Posterior vena cava (tissue), 2 donors: ENCODE measurements around the gene PLEKHJ1. TPM values are rescaled to one million over a fixed set of nuclear protein-coding genes. Genes with fewer than 3 reads are reported as not detected.

ENCODE experiments used
- DNase-seq: peaks from one replicate; pipeline ENCODE4 v3.0.0-alpha.2; 2020; ENCODE audit warnings: low spot score
- intact Hi-C, 2 donors: fragments of 100-400 bp; cut with DNase I; formaldehyde crosslinking; loops; one replicate each; pipeline versions ENCODE4 v1.14.1 to v1.14.2; 2022 to 2023
- total RNA-seq, 2 donors: library from RNA; stranded (reverse); fragmentation: NEBNext Ultra II Directional; extraction: Animal tissue kit (Norgen Biotek cat#: 25700); gene quantifications; one replicate each; pipeline ENCODE4 v1.2.1, GENCODE V29; 2021
- donor health status: DM: yes; HTN: yes; CAD: no.
- donor health status: DM: yes; HTN: yes; CAD: no.

Gene PLEKHJ1
- total RNA-seq, 2 donors from 2014 or later, result 24.3 to 27.6 TPM

DNA sequence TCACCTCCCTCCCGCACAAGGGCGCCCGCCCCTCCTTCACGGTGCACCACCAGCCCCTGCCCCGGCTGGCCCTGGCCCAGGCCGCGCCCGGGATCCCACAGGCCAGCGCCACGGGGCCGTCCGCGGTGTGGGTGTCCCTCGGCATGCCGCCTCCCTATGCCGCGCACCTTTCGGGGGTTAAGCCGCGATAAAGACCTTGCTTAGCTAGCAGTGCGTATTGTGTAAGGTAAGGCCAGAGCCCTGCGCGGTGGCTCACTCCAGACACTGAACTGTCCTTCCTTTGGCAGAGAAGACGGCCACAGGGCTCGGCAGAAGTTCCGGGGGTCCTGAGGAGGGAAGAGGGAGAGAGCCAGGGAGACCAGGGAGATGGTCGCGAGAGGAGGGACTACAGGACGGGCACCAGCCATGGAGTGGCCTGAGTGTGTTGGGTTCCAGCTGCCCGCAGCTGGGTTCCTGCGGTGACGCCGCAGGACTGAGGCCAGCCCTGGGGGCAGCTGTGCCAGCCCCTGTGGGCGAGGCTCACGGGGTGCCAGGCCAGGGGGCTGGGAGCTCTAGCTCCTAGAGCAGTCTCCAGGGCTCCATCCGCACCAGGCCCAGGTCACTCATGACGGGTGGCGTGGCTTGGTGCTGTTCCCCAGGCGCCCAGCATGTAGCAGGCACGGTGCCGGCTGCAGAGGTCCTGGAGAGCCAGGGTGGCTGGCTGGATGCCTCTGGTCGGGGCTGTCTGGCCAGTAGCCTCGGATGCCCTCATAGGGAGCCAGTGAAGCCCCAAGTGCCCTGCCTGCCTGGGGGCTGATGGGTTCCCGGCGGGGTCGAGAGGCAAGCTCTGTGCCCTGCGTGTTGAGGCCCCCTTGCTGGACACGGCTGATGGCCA lies 7.7 kb downstream of the PLEKHJ1 start:
- DNase-seq, result no peak
- intact Hi-C loops, result loop anchor here in 1 of 2 donors (1.0 kb wide), 1 partner anchor 14 kb away; no protein-coding TSS in a partner anchor

DNA sequence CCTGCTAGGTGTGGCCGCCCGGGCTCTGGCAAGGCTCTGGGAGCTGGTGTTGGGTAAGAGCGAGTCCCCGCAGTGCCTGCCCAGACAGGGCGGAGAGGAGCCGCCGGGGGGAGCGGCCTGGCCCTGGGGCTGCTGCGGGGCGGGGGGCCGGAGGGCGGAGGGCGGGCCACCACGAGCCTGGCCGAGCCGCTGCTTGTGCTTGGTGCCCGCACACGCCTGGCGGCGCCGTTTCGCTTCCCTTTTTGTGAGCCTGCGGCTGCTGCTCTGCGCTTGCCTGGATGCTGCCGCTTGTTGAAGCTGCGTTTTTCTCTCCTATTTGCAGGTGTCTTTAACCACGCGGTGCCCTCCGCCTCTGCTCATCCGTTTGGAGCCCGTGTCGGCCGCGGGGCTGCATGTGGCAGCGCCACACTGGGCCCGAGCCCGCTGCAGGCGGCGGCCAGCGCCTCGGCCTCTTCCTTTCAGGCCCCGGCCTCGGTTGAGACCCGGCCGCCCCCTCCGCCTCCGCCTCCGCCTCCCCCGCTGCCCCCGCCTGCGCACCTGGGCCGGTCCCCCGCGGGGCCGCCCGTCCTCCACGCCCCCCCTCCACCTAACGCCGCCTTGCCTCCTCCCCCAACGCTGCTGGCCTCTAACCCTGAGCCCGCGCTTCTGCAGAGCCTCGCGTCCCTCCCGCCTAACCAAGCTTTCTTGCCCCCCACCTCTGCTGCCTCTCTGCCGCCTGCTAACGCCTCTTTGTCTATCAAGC lies 8.5 kb downstream of the PLEKHJ1 start:
- intact Hi-C loops, result no loop called here

DNA sequence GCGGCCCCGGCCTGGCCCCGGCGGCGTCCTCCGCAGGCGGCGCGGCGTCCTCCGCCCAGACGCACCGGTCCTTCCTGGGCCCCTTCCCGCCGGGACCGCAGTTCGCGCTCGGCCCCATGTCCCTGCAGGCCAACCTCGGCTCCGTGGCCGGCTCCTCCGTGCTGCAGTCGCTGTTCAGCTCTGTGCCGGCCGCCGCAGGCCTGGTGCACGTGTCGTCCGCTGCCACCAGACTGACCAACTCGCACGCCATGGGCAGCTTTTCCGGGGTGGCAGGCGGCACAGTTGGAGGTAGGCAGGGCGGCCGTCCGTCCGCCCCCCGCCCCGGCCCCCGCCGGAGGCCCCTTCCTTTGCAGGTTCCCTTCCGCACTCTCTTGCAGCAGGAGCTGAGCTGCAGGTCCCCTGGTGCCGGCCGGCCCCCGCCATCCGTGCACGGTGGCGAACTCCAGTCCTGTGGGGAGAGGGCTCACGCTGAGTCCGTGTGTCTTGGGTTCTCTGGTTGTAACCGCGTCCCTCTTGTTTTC lies 9.2 kb downstream of the PLEKHJ1 start:
- DNase-seq, result no peak
- intact Hi-C loops, result no loop called here

More for the DNA sequence above, 8.5 kb downstream of the PLEKHJ1 start:
- DNase-seq, result no peak

DNA sequence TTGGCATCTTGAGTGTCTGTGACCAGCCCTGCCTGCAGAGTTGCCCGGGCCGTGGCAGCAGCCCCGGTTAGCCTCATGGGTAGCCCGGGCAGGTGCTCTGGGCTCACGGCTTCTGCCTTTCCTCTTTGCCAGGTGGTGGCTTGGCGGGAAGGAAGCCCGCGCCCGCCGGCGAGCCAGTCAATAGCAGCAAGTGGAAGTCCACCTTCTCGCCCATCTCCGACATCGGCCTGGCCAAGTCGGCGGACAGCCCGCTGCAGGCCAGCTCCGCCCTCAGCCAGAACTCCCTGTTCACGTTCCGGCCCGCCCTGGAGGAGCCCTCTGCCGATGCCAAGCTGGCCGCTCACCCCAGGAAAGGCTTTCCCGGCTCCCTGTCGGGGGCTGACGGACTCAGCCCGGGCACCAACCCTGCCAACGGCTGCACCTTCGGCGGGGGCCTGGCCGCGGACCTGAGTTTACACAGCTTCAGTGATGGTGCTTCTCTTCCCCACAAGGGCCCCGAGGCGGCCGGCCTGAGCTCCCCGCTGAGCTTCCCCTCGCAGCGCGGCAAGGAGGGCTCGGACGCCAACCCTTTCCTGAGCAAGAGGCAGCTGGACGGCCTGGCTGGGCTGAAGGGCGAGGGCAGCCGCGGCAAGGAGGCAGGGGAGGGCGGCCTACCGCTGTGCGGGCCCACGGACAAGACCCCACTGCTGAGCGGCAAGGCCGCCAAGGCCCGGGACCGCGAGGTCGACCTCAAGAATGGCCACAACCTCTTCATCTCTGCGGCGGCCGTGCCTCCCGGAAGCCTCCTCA lies 9.9 kb downstream of the PLEKHJ1 start:
- intact Hi-C loops, result no loop called here
- no peak for DNase-seq

GRCh38 chr19:2225415-2226050 lies 10.6 kb downstream of the PLEKHJ1 start:
- intact Hi-C loops, result no loop called here
- DNase-seq, result no peak

- no peak for DNase-seq
- intact Hi-C loops, result no loop called here
Observed at GRCh38 chr19:2224754-2225349, 11.3 kb downstream of the PLEKHJ1 start.

DNA sequence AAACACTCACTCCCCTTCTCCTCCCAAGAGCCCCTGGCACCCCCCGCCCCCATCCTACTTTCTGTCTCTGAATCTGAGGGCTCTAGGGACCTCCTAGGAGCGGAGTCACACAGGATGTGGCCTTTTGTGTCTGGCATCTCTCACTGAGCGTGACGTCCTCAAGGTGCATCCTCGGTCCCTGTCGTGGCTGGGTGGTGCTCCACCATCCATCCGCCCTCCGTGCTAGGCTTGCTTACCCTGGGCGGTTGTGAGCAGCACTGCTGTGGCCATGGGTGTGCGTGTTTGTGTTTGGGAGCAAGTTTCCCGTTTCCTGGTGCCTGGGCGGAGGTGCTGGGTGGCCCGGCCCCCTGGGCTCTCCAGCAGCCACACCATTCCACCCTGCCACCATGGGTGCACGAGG lies 12.2 kb downstream of the PLEKHJ1 start:
- intact Hi-C loops, result no loop called here
- DNase-seq, result no peak

DNA sequence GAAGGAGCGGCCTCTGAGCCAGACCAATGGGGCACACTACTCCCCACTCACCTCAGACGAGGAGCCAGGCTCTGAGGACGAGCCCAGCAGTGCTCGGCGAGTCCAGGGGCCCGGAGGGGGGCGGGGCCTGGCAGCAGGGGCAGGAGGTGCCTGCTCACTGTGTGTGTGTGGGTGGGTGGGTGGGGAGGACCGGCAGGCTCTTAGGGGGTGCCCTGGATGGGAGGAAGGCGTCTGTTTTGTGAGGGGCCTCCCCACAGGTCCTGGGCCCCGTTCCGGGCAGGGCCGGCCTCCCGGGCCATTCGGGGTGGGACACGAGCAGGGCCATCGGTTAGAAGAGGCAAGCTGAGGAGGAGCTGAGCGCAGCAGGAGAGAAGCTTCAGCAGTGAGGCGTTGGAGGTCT lies 12.7 kb downstream of the PLEKHJ1 start:
- no peak for DNase-seq
- intact Hi-C loops, result no loop called here

GRCh38 chr19:2221918-2222317 lies 14.2 kb downstream of the PLEKHJ1 start:
- DNase-seq, result no peak
- intact Hi-C loops, result no loop called here

GRCh38 chr19:2221250-2221831 lies 14.8 kb downstream of the PLEKHJ1 start:
- intact Hi-C loops, result no loop called here
- DNase-seq, result no peak

DNA sequence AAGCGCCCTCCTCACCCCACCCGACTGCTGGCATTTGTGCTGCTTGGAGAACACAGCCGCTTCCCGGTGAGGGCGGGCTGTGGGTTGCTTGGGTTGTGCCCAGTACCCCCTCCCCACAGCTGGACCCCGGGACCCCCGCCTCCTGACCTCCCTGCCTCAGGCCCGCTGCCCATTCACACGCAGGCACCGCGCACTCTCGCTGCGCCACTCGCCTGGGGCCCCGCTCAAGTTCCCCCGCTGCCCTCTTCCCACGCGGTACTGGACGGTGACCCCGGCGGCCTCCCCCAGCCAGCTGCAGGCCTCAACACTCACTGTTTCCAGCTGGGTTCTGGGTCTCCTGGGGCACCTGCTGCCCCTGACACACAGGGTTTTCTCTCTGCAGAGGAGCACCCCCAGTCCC lies 16.4 kb downstream of the PLEKHJ1 start:
- intact Hi-C loops, result loop anchor here in 1 of 2 donors (5.0 kb wide), 1 partner anchor 1477 kb away; no protein-coding TSS in a partner anchor
- no peak for DNase-seq

- intact Hi-C loops, result loop anchor here in 1 of 2 donors (5.0 kb wide), 1 partner anchor 1475 kb away; no protein-coding TSS in a partner anchor
- DNase-seq, result no peak
Observed at GRCh38 chr19:2217591-2217990, 18.5 kb downstream of the PLEKHJ1 start.

- no peak for DNase-seq
- intact Hi-C loops, result loop anchor here in 1 of 2 donors (5.0 kb wide), 1 partner anchor 1474 kb away; no protein-coding TSS in a partner anchor
Observed at GRCh38 chr19:2216361-2217225, 19.5 kb downstream of the PLEKHJ1 start.

- no peak for DNase-seq
- intact Hi-C loops, result loop anchor here in 1 of 2 donors (5.0 kb wide), 1 partner anchor 1473 kb away; no protein-coding TSS in a partner anchor
Observed at GRCh38 chr19:2215281-2215751, 20.8 kb downstream of the PLEKHJ1 start.

GRCh38 chr19:2214251-2214650 lies 21.9 kb downstream of the PLEKHJ1 start:
- intact Hi-C loops, result loop anchor here in 1 of 2 donors (1.0 kb wide), 1 partner anchor 15 kb away; no protein-coding TSS in a partner anchor
- no peak for DNase-seq

DNA sequence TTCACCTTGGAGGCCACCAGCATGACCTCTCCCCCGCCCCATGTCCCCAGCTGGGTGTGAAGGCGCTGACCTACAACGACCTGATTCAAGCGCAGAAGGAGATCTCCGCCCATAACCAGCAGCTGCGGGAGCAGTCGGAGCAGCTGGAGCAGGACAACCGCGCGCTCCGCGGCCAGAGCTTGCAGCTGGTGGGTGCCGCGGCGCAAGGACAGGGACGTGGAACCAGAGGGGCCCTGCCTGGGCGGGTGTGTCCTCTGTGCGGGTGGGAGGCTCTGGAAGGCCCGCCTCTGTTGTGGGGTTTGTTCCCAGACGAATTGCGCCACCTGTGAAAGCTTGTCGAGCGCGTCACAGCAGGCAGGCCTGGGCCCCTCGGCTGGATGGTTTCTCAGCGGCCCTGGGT lies 22.3 kb downstream of the PLEKHJ1 start:
- intact Hi-C loops, result loop anchor here in 1 of 2 donors (1.0 kb wide), 1 partner anchor 16 kb away; no protein-coding TSS in a partner anchor
- DNase-seq, result no peak
